BLaER1 (cell line): ENCODE measurements around the gene TCTN3.
"Not testable (repeated sequence)": the region's sequence is repeated elsewhere in the genome, so short reads cannot be mapped to it uniquely, and the experiment has no call there.

Experiments used
- H3K27ac ChIP-seq: shearing (Covaris generic); formaldehyde crosslinking; 2 replicates; pipeline ENCODE4 v1.8.1; 2022
- H3K27me3 ChIP-seq: shearing (Covaris generic); formaldehyde crosslinking; 2 replicates; pipeline ENCODE4 v1.8.1; 2022
- H3K36me3 ChIP-seq: shearing (Covaris generic); formaldehyde crosslinking; 2 replicates; pipeline ENCODE4 v1.8.1; 2022
- H3K4me1 ChIP-seq: shearing (Covaris generic); formaldehyde crosslinking; 2 replicates; pipeline ENCODE4 v1.8.1; 2022
- H3K4me2 ChIP-seq: shearing (Covaris generic); formaldehyde crosslinking; 2 replicates; pipeline ENCODE4 v1.8.1; 2022
- H3K4me3 ChIP-seq: shearing (Covaris generic); formaldehyde crosslinking; 2 replicates; pipeline ENCODE4 v1.8.1; 2022
- H3K9ac ChIP-seq: shearing (Covaris generic); formaldehyde crosslinking; 2 replicates; pipeline ENCODE4 v1.8.1; 2022
- H3K9me3 ChIP-seq: shearing (Covaris generic); formaldehyde crosslinking; 2 replicates; pipeline ENCODE4 v1.8.1; 2022
- H4K20me1 ChIP-seq: shearing (Covaris generic); formaldehyde crosslinking; 2 replicates; pipeline ENCODE4 v1.8.1; 2022
- Cebpa-rat ChIP-seq: shearing (Covaris generic); IDR thresholded peaks from 2 replicates; pipeline ENCODE4 v1.8.1; 2022

Gene TCTN3

GRCh38 chr10:95644901-95645300, 48.8 kb downstream of the TCTN3 start:
- H3K27me3 ChIP-seq = no peaks in the 10 kb centered on the region
- no peak for TF ChIP-seq Cebpa-rat
- no peak overlapping the region for H3K27ac ChIP-seq
- H3K4me1 ChIP-seq = no peaks in the 10 kb centered on the region
- H3K4me3 ChIP-seq = no peak overlapping the region
- H3K4me2 ChIP-seq = no peak overlapping the region
- H4K20me1 ChIP-seq = peaks cover 56% of the 10 kb centered on the region
- H3K9me3 ChIP-seq = no peaks in the 10 kb centered on the region
- H3K36me3 ChIP-seq = peaks cover 96% of the 10 kb centered on the region
- no peak overlapping the region for H3K9ac ChIP-seq

GRCh38 chr10:95640891-95641315, 52.8 kb downstream of the TCTN3 start:
- Histone ChIP-seq H3K9me3 (no peaks in the 10 kb centered on the region), H3K27me3 (no peaks in the 10 kb centered on the region), H4K20me1 (peaks cover 24% of the 10 kb centered on the region), H3K9ac (no peak overlapping the region), H3K36me3 (peaks cover 94% of the 10 kb centered on the region), H3K4me1 (no peaks in the 10 kb centered on the region), H3K4me2 (no peak overlapping the region), H3K27ac (no peak overlapping the region), H3K4me3 (no peak overlapping the region)
- no peak for TF ChIP-seq Cebpa-rat

DNA sequence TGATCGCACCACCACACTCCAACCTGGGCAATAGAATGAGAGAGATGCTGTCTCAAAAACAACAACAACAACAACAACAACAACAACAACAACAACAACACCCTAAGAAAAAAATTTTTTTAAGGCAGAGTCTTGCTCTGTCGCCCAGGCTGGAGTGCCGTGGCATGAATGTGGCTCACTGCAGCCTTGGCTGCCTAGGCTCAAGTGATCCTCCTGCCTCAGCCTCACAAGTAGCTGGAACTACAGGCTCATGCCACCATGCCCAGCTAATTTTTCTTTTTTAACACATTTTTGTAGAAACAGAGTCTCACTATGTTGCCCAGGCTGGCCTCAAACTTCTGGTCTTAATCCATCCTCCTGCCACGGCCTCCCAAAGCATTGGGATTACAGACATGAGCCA, 55.8 kb downstream of the TCTN3 start:
- H3K9me3 ChIP-seq = no peaks in the 10 kb centered on the region
- no peak overlapping the region for H3K9ac ChIP-seq
- H3K36me3 ChIP-seq = peaks cover 98% of the 10 kb centered on the region
- H4K20me1 ChIP-seq = no peaks in the 10 kb centered on the region
- no peak overlapping the region for H3K4me3 ChIP-seq
- no peak overlapping the region for H3K27ac ChIP-seq
- no peaks in the 10 kb centered on the region for H3K4me1 ChIP-seq
- no peak for TF ChIP-seq Cebpa-rat
- H3K4me2 ChIP-seq = no peak overlapping the region
- H3K27me3 ChIP-seq = no peaks in the 10 kb centered on the region

GRCh38 chr10:95637140-95637539, 56.6 kb downstream of the TCTN3 start:
- Histone ChIP-seq H3K27me3 (no peaks in the 10 kb centered on the region), H3K27ac (no peak overlapping the region), H3K4me2 (no peak overlapping the region), H3K9ac (no peak overlapping the region), H3K36me3 (peaks cover 98% of the 10 kb centered on the region), H3K4me1 (no peaks in the 10 kb centered on the region), H4K20me1 (no peaks in the 10 kb centered on the region), H3K9me3 (no peaks in the 10 kb centered on the region), H3K4me3 (no peak overlapping the region)
- TF ChIP-seq Cebpa-rat = no peak

DNA sequence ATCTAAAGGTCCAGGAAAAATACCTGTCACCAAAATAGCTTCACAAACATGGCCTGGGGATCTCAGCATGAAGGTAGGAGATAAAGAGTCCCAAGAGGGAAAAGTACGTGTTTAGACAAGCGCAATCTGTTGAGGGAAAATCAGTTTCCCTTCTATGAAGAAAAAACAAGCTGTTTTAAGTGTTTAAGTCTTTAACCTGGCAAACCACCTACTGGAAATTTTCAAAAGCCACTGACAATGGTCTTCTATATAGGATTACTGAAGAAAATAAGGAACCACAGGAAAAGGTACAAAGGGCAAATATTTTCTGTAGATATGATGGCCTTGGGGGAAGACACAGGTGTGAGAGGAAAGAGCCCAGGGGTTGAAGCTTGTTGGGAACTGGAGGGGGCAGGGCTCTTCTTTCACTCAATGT, 58.4 kb downstream of the TCTN3 start:
- no peaks in the 10 kb centered on the region for H3K27me3 ChIP-seq
- no peaks in the 10 kb centered on the region for H3K9me3 ChIP-seq
- H3K4me2 ChIP-seq = no peak overlapping the region
- H3K27ac ChIP-seq = no peak overlapping the region
- no peak overlapping the region for H3K9ac ChIP-seq
- H3K4me1 ChIP-seq = no peaks in the 10 kb centered on the region
- no peak for TF ChIP-seq Cebpa-rat
- no peaks in the 10 kb centered on the region for H4K20me1 ChIP-seq
- peaks cover 98% of the 10 kb centered on the region for H3K36me3 ChIP-seq
- no peak overlapping the region for H3K4me3 ChIP-seq

DNA sequence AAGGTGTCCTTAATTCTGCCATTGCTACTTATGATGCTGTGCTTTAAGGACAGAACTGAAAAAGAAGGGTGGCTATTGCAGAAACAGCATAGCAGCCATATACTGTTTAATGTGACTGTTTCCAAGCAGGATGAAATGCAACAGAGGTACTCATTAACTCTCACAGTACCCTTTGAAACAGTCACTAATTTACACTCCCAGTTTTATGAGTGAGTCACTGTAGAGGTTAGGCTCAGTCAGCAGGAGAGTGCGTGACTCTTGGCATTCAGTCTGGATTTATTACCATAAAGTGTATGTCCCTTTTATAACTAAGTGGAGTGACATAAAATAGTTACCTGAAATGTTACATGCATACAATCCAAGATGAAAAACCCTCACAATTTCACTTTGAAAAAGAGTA, 64.9 kb downstream of the TCTN3 start:
- Histone ChIP-seq H3K9me3 (no peaks in the 10 kb centered on the region), H3K9ac (no peak overlapping the region), H3K4me3 (no peak overlapping the region), H3K27ac (no peak overlapping the region), H4K20me1 (0 out of 2 replicates have a peak, but pooled peaks cover 5% of the 10 kb centered on the region), H3K36me3 (peaks cover 100% of the 10 kb centered on the region), H3K4me1 (no peaks in the 10 kb centered on the region), H3K27me3 (no peaks in the 10 kb centered on the region), H3K4me2 (no peak overlapping the region)
- no peak for TF ChIP-seq Cebpa-rat

DNA sequence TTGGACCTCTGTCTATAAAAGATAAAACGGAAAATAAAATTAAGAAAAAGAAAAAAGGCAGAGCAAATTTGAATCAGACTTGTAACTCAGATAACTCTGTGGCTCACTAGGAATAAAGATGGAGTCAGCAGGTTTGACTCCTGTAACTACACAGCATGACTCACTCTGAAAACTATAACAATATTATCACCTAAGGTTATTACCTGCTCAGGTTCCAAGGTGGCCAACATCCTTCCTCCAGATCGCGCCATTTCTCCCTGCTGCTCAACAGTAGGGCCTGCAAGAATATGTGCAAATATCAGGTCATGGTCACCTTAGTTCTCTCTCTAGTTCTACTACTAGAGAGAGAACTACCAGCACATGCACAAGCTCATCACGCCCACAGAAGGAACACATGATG, 67.2 kb downstream of the TCTN3 start:
- no peak overlapping the region for H3K4me3 ChIP-seq
- no peak overlapping the region for H3K9ac ChIP-seq
- peaks cover 98% of the 10 kb centered on the region for H3K36me3 ChIP-seq
- no peaks in the 10 kb centered on the region for H3K9me3 ChIP-seq
- 0 out of 2 replicates have a peak, but pooled peaks cover 5% of the 10 kb centered on the region for H4K20me1 ChIP-seq
- H3K27me3 ChIP-seq = no peaks in the 10 kb centered on the region
- no peaks in the 10 kb centered on the region for H3K4me1 ChIP-seq
- TF ChIP-seq Cebpa-rat = no peak
- H3K27ac ChIP-seq = no peak overlapping the region
- no peak overlapping the region for H3K4me2 ChIP-seq

DNA sequence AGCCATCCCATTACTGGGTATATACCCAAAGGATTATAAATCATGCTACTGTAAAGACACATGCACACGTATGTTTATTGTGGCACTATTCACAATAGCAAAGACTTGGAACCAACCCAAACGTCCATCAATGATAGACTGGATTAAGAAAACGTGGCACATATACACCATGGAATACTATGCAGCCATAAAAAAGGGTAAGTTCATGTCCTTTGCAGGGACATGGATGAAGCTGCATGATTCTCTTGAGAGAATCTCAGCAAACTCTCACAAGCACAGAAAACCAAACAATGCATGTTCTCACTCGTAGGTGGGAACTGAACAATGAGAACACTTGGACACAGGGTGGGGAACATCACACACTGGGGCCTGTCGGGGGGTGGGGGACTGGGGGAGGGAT, 73.3 kb downstream of the TCTN3 start:
- not testable (repeated sequence) for H3K4me1 ChIP-seq, H3K27ac ChIP-seq, H3K27me3 ChIP-seq, H3K4me3 ChIP-seq, H3K9ac ChIP-seq, H3K4me2 ChIP-seq, H4K20me1 ChIP-seq, H3K9me3 ChIP-seq
- H3K36me3 ChIP-seq = peaks cover 91% of the 10 kb centered on the region

DNA sequence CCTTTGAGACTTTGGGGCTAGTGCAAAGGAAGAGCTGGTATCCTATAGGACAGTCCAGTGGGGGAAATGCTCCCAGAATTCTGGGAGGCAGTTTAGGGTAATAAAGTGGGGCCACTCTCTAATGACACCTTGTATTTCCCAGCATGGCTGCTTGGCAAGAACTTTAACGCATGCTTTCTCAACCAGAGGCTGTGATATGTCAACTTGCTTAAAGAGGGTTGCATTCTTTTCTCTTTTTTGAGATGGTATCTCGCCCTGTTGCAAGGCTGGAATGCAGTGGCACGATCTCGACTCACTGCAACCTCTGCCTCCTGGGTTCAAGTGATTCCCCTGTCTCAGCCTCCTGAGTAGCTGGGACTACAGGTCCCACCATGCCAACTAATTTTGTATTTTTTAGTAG, 75.6 kb downstream of the TCTN3 start:
- Histone ChIP-seq H3K9me3 (peaks cover 7% of the 10 kb centered on the region; the same call in 1 of the 2 replicates), H3K36me3 (peaks cover 91% of the 10 kb centered on the region)

DNA sequence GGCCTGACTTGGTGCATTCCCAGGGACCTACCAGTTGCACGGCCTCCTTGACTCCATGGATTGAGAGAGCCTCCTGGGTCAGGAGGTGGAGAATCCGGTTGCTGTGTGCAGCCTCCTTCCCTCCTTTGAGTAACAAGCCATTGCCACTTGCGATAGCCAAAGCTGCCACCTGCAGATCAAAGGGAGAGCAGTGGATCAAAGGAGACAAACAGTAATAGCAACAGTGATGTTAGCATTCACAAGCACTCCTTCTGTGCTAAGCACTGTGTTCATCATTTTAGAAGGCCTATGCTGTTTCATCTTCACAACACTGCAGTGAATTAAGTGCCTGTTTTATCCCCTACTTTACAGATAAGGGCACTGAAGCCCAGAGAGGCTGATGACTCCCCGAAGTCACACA, 77.3 kb downstream of the TCTN3 start:
- no peak overlapping the region for H3K4me2 ChIP-seq
- H3K9me3 ChIP-seq = peaks cover 6% of the 10 kb centered on the region; the same call in 1 of the 2 replicates
- TF ChIP-seq Cebpa-rat = no peak
- no peaks in the 10 kb centered on the region for H3K4me1 ChIP-seq
- H3K4me3 ChIP-seq = no peak overlapping the region
- peaks cover 92% of the 10 kb centered on the region for H3K36me3 ChIP-seq
- no peak overlapping the region for H3K27ac ChIP-seq
- no peak overlapping the region for H3K9ac ChIP-seq
- H4K20me1 ChIP-seq = peaks cover 8% of the 10 kb centered on the region; the same call in 1 of the 2 replicates
- H3K27me3 ChIP-seq = no peaks in the 10 kb centered on the region

More for the DNA sequence above, 75.6 kb downstream of the TCTN3 start:
- Histone ChIP-seq H3K4me2 (no peak overlapping the region), H3K27me3 (no peaks in the 10 kb centered on the region), H3K4me3 (no peak overlapping the region), H3K27ac (no peak overlapping the region), H3K9ac (no peak overlapping the region), H3K4me1 (no peaks in the 10 kb centered on the region), H4K20me1 (peaks cover 8% of the 10 kb centered on the region; the same call in 1 of the 2 replicates)
- TF ChIP-seq Cebpa-rat = no peak
